ENCODE results near the gene DSCAM. TPM values are rescaled to one million over a fixed set of nuclear protein-coding genes. Genes with fewer than 3 reads are reported as not detected.

The DSCAM gene
- total and polyA plus RNA-seq, 10 of the 15 experiments (the other 5 are each of a cell fraction or from before 2014, with no cell fraction given) = not detected

- Histone ChIP-seq H3K27ac (ENCODE audit: control insufficient read depth, insufficient read depth) (no peak overlapping the region), H3K4me1 (ENCODE audit: control insufficient read depth, insufficient read depth, low read length) (no peaks in the 10 kb centered on the region), H3K27me3 (replicated peaks in 1 of 2; ENCODE audit: control insufficient read depth in 2 of 2, insufficient read depth in 2 of 2, low read length in 1 of 2) (no peaks in the 10 kb centered on the region), H3K36me3 (ENCODE audit: control insufficient read depth in 2 of 2, insufficient read depth in 2 of 2, low read length in 1 of 2) (no peaks in the 10 kb centered on the region), H4K20me1 (ENCODE audit: control insufficient read depth, insufficient read depth) (no peaks in the 10 kb centered on the region), H3K9ac (ENCODE audit: control insufficient read depth, insufficient read depth, low read length) (no peak overlapping the region), H2AFZ (ENCODE audit: control insufficient read depth, low read depth, low read length) (no peak overlapping the region), H3K4me3 (no peak overlapping the region), H3K4me2 (ENCODE audit: control insufficient read depth, insufficient read depth) (no peak overlapping the region), H3K9me3 (replicated peaks; ENCODE audit: control insufficient read depth, insufficient read depth, low read length) (no peaks in the 10 kb centered on the region; the same call in 2 of the 3 replicates), H3K79me2 (ENCODE audit: control insufficient read depth, insufficient read depth, low read length) (no peaks in the 10 kb centered on the region)
- DNase-seq (ENCODE audit: low read depth, low spot score) = no peak
- intact Hi-C loops (cut with micrococcal nuclease; ENCODE audit: unreplicated experiment) = no loop called here
- FAIRE-seq = no peak
- WGBS (ENCODE audit: insufficient coverage, insufficient replicate concordance, low lambda C conversion rate, missing lambda C conversion rate) = 37% methylated on average over 8 of the region's 8 CpGs
- ChIA-PET POLR2A (no interaction called here), SMC1A (ENCODE audit: uncharacterized antibody, unreplicated experiment) (no interaction called here), RAD21 (ENCODE audit: unreplicated experiment) (no interaction called here), CTCF (no interaction called here)
- ATAC-seq = no peak
- in situ Hi-C loops (cut with MboI) = no loop called here
- no TSS peak for BruUV-seq (replicated peaks)
- TF ChIP-seq HDAC6 (IDR thresholded peaks at IDR 0.05; ENCODE audit: unreplicated experiment) (no peak), BHLHE40 (IDR thresholded peaks at IDR 0.05; ENCODE audit: borderline replicate concordance in 1 of 2, low read depth in 2 of 2, low read length in 1 of 2) (no peak), MAX (IDR thresholded peaks at IDR 0.05; ENCODE audit: low read depth, low read length) (no peak), NKRF (conservative IDR thresholded peaks at IDR 0.05) (no peak), NR2C1 (IDR thresholded peaks at IDR 0.05) (no peak), SIX5 (IDR thresholded peaks at IDR 0.05; ENCODE audit: low read depth, low read length, severe bottlenecking) (no peak), E2F8 (IDR thresholded peaks at IDR 0.05; ENCODE audit: low read depth, partially characterized antibody) (no peak), ZBTB4 (CRISPR knock-in tag; IDR thresholded peaks at IDR 0.05) (no peak), EZH2 (IDR thresholded peaks at IDR 0.05; ENCODE audit: borderline replicate concordance, control insufficient read depth, low read depth, low read length) (no peak), E4F1 (IDR thresholded peaks at IDR 0.05; ENCODE audit: borderline replicate concordance, partially characterized antibody) (no peak), SP1 (IDR thresholded peaks at IDR 0.05; ENCODE audit: low read depth, low read length) (no peak), ZNF274 (IDR thresholded peaks at IDR 0.05; ENCODE audit: insufficient read depth, insufficient read length) (no peak), POLR2AphosphoS5 (IDR thresholded peaks at IDR 0.05; ENCODE audit: low read length) (no peak)
Measured at GRCh38 chr21:40753756-40754155, 93.2 kb downstream of the DSCAM start.

All from GM12878 (cell line).